Endothelial cell of umbilical vein (primary cell): ENCODE results near the gene OR2AE1. TPM values are rescaled to one million over a fixed set of nuclear protein-coding genes. Genes with fewer than 3 reads are reported as not detected.

Source experiments
- BruUV-seq: library from RNA; stranded (reverse); fragments of 400-500 nt; replicated peaks from 2 replicates; lab custom pipeline; 2021; lab: Mats Ljungman, UMichigan
- CTCF ChIA-PET: fragments of 300-600, 350-600 bp; sonication (Branson Sonifier 250); formaldehyde crosslinking; loops from one replicate; lab custom pipeline; 2021; ENCODE audit warnings: antibody characterized with exemption, inconsistent platforms; lab: Charles Lee
- POLR2A ChIA-PET: fragments of 300-600, 350-600 bp; sonication (Branson Sonifier 250); formaldehyde crosslinking; loops from one replicate; lab custom pipeline; 2021; ENCODE audit warnings: antibody characterized with exemption, inconsistent platforms; lab: Charles Lee
- DNase-seq: peaks from one replicate; pipeline ENCODE4 v3.0.0-alpha.2; 2011; ENCODE audit warnings: low read depth, low spot score
- FAIRE-seq: peaks from 2 replicates; lab custom pipeline; 2011; peaks lifted over from hg19 to GRCh38; lab: Jason Lieb, UNC
- H2AFZ ChIP-seq: 2 replicates; pipeline ENCODE4 v1.6.0; 2012; ENCODE audit warnings: low read depth, low read length, control low read depth, inconsistent platforms
- H3K27ac ChIP-seq: 2 replicates; pipeline ENCODE4 v1.5.1; 2011; ENCODE audit warnings: low read depth, mild to moderate bottlenecking, control low read depth, low read length, moderate library complexity; ENCODE audit not compliant: insufficient read depth
- H3K27me3 ChIP-seq, 2 experiments: 2 replicates each; pipeline versions ENCODE4 v1.6.0 to v1.6.1; 2011; ENCODE audit warnings: low read length in 2 of 2, mixed read lengths in 1 of 2; ENCODE audit not compliant: control insufficient read depth in 2 of 2, insufficient read depth in 2 of 2
- H3K36me3 ChIP-seq, 2 experiments: 2 replicates in 1 of 2; 3 replicates in 1 of 2; pipeline ENCODE4 v1.5.1; 2011; ENCODE audit warnings: low read length in 2 of 2, mild to moderate bottlenecking in 1 of 2, moderate library complexity in 1 of 2; ENCODE audit not compliant: control insufficient read depth in 2 of 2, insufficient read depth in 2 of 2; ENCODE audit errors: extremely low read depth in 1 of 2
- H3K4me1 ChIP-seq: 3 replicates; pipeline ENCODE4 v1.5.1; 2011; ENCODE audit warnings: mild to moderate bottlenecking, low read length; ENCODE audit not compliant: control insufficient read depth, insufficient read depth; ENCODE audit errors: extremely low read depth
- H3K4me2 ChIP-seq: 2 replicates; pipeline ENCODE4 v1.6.1; 2011; ENCODE audit warnings: low read length, control low read depth, mixed read lengths; ENCODE audit not compliant: insufficient read depth
- H3K4me3 ChIP-seq, 3 experiments: fragments of 200-600 bp in 1 of 3; sonication (generic), shearing (Covaris generic) in 1 of 3; replicated peaks in 1 of 3; 2 replicates each; pipeline ENCODE4 v1.5.1; 2011 to 2016; ENCODE audit warnings: control low read depth in 3 of 3, low read length in 3 of 3, mild to moderate bottlenecking in 2 of 3, inconsistent platforms in 1 of 3, low read depth in 1 of 3, moderate library complexity in 1 of 3; ENCODE audit not compliant: insufficient read depth in 1 of 3
- H3K79me2 ChIP-seq: 2 replicates; pipeline ENCODE4 v1.6.0; 2012; ENCODE audit warnings: low read length, inconsistent platforms; ENCODE audit not compliant: control insufficient read depth, insufficient read depth
- H3K9ac ChIP-seq: replicated peaks from 2 replicates; pipeline ENCODE3; 2011; ENCODE audit warnings: low read length, control low read depth; ENCODE audit not compliant: insufficient read depth; ENCODE audit errors: extremely low read depth
- H3K9me1 ChIP-seq: replicated peaks from 3 replicates; pipeline ENCODE4 v1.6.0; 2011; ENCODE audit warnings: mild to moderate bottlenecking, low read length; ENCODE audit not compliant: control insufficient read depth, insufficient read depth; ENCODE audit errors: extremely low read depth
- H3K9me3 ChIP-seq: replicated peaks from 2 replicates; pipeline ENCODE4 v1.5.1; 2012; ENCODE audit warnings: low read length, inconsistent platforms; ENCODE audit not compliant: control insufficient read depth, insufficient read depth
- H4K20me1 ChIP-seq: replicated peaks from 2 replicates; pipeline ENCODE3; 2011; ENCODE audit warnings: mild to moderate bottlenecking, low read length; ENCODE audit not compliant: control insufficient read depth, insufficient read depth; ENCODE audit errors: extremely low read depth
- CTCF ChIP-seq, 2 donors: IDR thresholded peaks; 1 replicate in 1 of 2; 2 replicates in 1 of 2; pipeline ENCODE4 v1.5.1; 2011; ENCODE audit warnings: low read length in 2 of 2, mild to moderate bottlenecking in 2 of 2, moderate library complexity in 2 of 2, control low read depth in 1 of 2, inconsistent platforms in 1 of 2, low read depth in 1 of 2; ENCODE audit not compliant: insufficient read depth in 1 of 2; ENCODE audit errors: extremely low read depth in 1 of 2
- EZH2 ChIP-seq: IDR thresholded peaks from 2 replicates; pipeline ENCODE4 v1.6.1; 2012; ENCODE audit warnings: borderline replicate concordance, low read depth, mild to moderate bottlenecking, moderate library complexity, low read length, inconsistent platforms; ENCODE audit not compliant: severe bottlenecking
- FOS ChIP-seq: IDR thresholded peaks from 2 replicates; pipeline ENCODE4 v1.6.1; 2011; ENCODE audit warnings: mild to moderate bottlenecking, low read length, moderate library complexity, borderline replicate concordance; ENCODE audit not compliant: insufficient read depth
- GATA2 ChIP-seq: IDR thresholded peaks from 2 replicates; pipeline ENCODE4 v1.7.0; 2011; ENCODE audit warnings: low read depth, mild to moderate bottlenecking, moderate library complexity, mixed read lengths, low read length; ENCODE audit not compliant: insufficient read length, insufficient read depth
- JUN ChIP-seq: IDR thresholded peaks from 2 replicates; pipeline ENCODE4 v1.6.1; 2011; ENCODE audit warnings: borderline replicate concordance, low read depth; ENCODE audit not compliant: insufficient read length, insufficient read depth
- MAX ChIP-seq: IDR thresholded peaks from 2 replicates; pipeline ENCODE4 v1.6.1; 2011; ENCODE audit not compliant: insufficient read depth, insufficient read length
- MYC ChIP-seq: IDR thresholded peaks from one replicate; pipeline ENCODE4 v1.6.1; 2011; ENCODE audit warnings: mild to moderate bottlenecking, low read depth, low read length
- POLR2A ChIP-seq: IDR thresholded peaks from 2 replicates; pipeline ENCODE4 v1.6.1; 2012; ENCODE audit warnings: low read depth, mild to moderate bottlenecking, control low read depth, low read length
- POLR2AphosphoS5 ChIP-seq: IDR thresholded peaks from 2 replicates; pipeline ENCODE4 v1.6.1; 2012; ENCODE audit warnings: low read depth, mild to moderate bottlenecking, control low read depth, low read length, moderate library complexity; ENCODE audit not compliant: insufficient read depth
- dilution Hi-C: fragments of 300-500 bp; cut with MboI; formaldehyde crosslinking; loops from one replicate; pipeline ENCODE4 v1.15.0; 2019; ENCODE audit warnings: low sequenced_read_pairs; ENCODE audit not compliant: extremely low pct_ligation_motif_present
- intact Hi-C: fragments of 100-400 bp; cut with micrococcal nuclease; formaldehyde crosslinking; loops from one replicate; pipeline ENCODE4 v1.10.0; 2022
- polyA plus RNA-seq, 4 experiments: library from polyadenylated mRNA; depleted of rRNA in 3 of 4; stranded (reverse) in 3 of 4; unstranded in 1 of 4; fragments of >200 nt; gene quantifications; 2 replicates each; pipeline versions ENCODE4 v1.2.1 to v1.2.3, GENCODE V29; 2011 to 2012; ENCODE audit warnings: missing spikeins in 1 of 4
- total RNA-seq: library from RNA; stranded (reverse); gene quantifications from 2 replicates; pipeline ENCODE4 v1.2.3, GENCODE V29; 2021

Gene OR2AE1
- total and polyA plus RNA-seq, 2 donors (not counting 3 experiments of a cell fraction or from before 2014, with no cell fraction given), result 0.18 TPM; not detected in 1

GRCh38 chr7:99844328-99844727 lies 32.5 kb downstream of the OR2AE1 start:
- FAIRE-seq, result no peak
- dilution Hi-C loops, result no loop called here
- H3K4me1 ChIP-seq, result no peaks in the 10 kb centered on the region
- H3K9me3 ChIP-seq, result no peaks in the 10 kb centered on the region
- DNase-seq, result no peak
- H4K20me1 ChIP-seq, result no peaks in the 10 kb centered on the region
- CTCF ChIA-PET, result no interaction called here
- POLR2A ChIA-PET, result no interaction called here
- H3K27me3 ChIP-seq, result peaks cover 7 to 15% of the 10 kb centered on the region in 2 experiments
- H3K9me1 ChIP-seq, result no peaks in the 10 kb centered on the region
- H3K4me3 ChIP-seq, result no peak overlapping the region
- H3K27ac ChIP-seq, result no peak overlapping the region
- intact Hi-C loops, result no loop called here
- H3K36me3 ChIP-seq, result no peaks in the 10 kb centered on the region
- H3K79me2 ChIP-seq, result no peaks in the 10 kb centered on the region
- no TSS peak for BruUV-seq
- H3K4me2 ChIP-seq, result no peak overlapping the region
- H3K9ac ChIP-seq, result no peak overlapping the region
- TF ChIP-seq POLR2AphosphoS5 (no peak), CTCF (IDR thresholded peaks at IDR 0.05; ENCODE audit: extremely low read depth in 1 of 2, insufficient read depth in 1 of 2, low read depth in 1 of 2, low read length in 2 of 2) (no peak), GATA2 (no peak), MAX (no peak), EZH2 (no peak), MYC (no peak), FOS (no peak), POLR2A (no peak), JUN (no peak)
- H2AFZ ChIP-seq, result no peak overlapping the region
